HG03103 (cell line): ENCODE results near the gene PIP5KL1.
"Not testable (repeated sequence)": the region's sequence is repeated elsewhere in the genome, so short reads cannot be mapped to it uniquely, and the experiment has no call there.

ENCODE experiments used
- ATAC-seq: cut with Tn5 transposase; IDR thresholded peaks from one replicate; pipeline ENCODE4 v1.9.1; 2021; ENCODE audit warnings: low read depth; ENCODE audit not compliant: unreplicated experiment

PIP5KL1 gene

GRCh38 chr9:127897193-127897692, 33.3 kb downstream of the PIP5KL1 start:
- ATAC-seq, result no peak

- ATAC-seq, result no peak
Observed at GRCh38 chr9:127896395-127897192, 34.0 kb downstream of the PIP5KL1 start.

- ATAC-seq, result no peak
Observed at GRCh38 chr9:127895811-127896210, 34.8 kb downstream of the PIP5KL1 start.

GRCh38 chr9:127893392-127893791, 37.2 kb downstream of the PIP5KL1 start:
- no peak for ATAC-seq

GRCh38 chr9:127892831-127893230, 37.7 kb downstream of the PIP5KL1 start:
- ATAC-seq, result no peak

GRCh38 chr9:127890053-127890452, 40.5 kb downstream of the PIP5KL1 start:
- no peak for ATAC-seq

GRCh38 chr9:127887792-127888191, 42.8 kb downstream of the PIP5KL1 start:
- ATAC-seq, result no peak

- no peak for ATAC-seq
Observed at GRCh38 chr9:127886401-127886972, 44.1 kb downstream of the PIP5KL1 start.

GRCh38 chr9:127885508-127886281, 44.9 kb downstream of the PIP5KL1 start:
- no peak for ATAC-seq

GRCh38 chr9:127884976-127885490, 45.5 kb downstream of the PIP5KL1 start:
- no peak for ATAC-seq

GRCh38 chr9:127884427-127884911, 46.1 kb downstream of the PIP5KL1 start:
- ATAC-seq, result no peak

- ATAC-seq, result no peak
Observed at GRCh38 chr9:127883959-127884358, 46.6 kb downstream of the PIP5KL1 start.

- not testable (repeated sequence) for ATAC-seq
Observed at GRCh38 chr9:127881715-127882114, 48.9 kb downstream of the PIP5KL1 start.

GRCh38 chr9:127880143-127880542, 50.4 kb downstream of the PIP5KL1 start:
- no peak for ATAC-seq

- no peak for ATAC-seq
Observed at GRCh38 chr9:127878652-127879390, 51.8 kb downstream of the PIP5KL1 start.

GRCh38 chr9:127878001-127878651, 52.5 kb downstream of the PIP5KL1 start:
- ATAC-seq, result no peak

GRCh38 chr9:127877566-127877998, 53.0 kb downstream of the PIP5KL1 start, which contains the start of gene AK1:
TSS of gene AK1 (minus strand) at chr9:127877675. CDS start at chr9:127874617, 3,058 bp downstream.
- no peak for ATAC-seq

- no peak for ATAC-seq
Observed at GRCh38 chr9:127876764-127877562, 53.6 kb downstream of the PIP5KL1 start.
